CD4-positive, alpha-beta T cell treated with Interferon gamma for 1 hour (primary cell): ENCODE data around the gene RHOG.
"Not testable (repeated sequence)": the region's sequence is repeated elsewhere in the genome, so short reads cannot be mapped to it uniquely, and the experiment has no call there.

Experiments
- DNase-seq: peaks from one replicate; pipeline ENCODE4 v3.0.0-alpha.2; 2020

The RHOG gene

DNA sequence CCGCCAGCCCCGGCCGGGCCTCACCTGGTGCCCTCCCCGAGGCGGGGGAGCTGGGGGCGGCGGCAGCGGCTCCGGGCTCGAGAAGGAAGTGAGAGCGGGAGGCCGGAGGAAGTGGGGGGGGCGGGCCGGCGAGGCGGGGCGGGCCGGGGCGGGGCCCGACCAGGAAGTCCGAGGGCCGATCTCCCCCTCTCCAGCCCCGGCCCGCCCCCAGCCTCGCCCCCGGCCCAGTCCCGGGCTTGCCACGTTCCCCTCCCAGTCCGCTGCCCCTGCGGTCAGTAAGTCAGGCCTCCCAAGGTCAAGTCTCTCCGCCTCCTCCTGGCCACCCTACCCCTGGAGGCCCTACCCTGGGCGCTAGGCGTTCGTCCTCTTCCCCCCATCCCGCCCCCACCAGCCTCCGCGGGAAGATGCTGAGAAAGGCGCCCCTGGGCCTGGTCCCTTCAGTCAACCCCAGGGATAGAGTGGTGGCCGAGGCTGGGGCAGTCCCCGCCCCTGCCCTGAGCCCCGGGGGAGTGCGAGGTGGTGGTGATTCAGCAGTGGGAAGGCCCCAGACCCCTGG, at the start of gene RHOG:
Gene RHOG, minus strand, starts transcription at position 90 of the 556 bp plus-strand sequence. CDS start 12,821 bp downstream, outside the sequence.
- no peak for DNase-seq

DNA sequence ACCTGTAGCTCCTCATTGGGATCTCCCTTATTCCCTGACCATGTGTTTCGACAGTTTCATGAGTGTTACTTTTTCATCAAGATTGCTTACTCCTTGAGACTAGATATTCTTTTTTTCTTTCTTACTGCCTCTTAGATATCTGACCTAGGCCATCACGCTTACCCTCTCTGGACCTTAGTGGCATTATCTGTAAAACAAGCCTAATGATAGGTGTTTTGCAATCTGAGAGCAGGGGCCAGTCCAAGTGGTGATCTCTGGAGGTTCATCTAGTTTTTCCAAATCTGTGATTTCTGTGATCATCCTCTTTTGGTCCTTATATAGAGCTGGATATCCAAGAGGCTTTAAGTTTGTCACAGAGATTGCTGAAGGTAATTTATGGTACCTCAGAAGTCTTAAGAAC, 49.3 kb upstream of the RHOG start:
- no peak for DNase-seq

DNA sequence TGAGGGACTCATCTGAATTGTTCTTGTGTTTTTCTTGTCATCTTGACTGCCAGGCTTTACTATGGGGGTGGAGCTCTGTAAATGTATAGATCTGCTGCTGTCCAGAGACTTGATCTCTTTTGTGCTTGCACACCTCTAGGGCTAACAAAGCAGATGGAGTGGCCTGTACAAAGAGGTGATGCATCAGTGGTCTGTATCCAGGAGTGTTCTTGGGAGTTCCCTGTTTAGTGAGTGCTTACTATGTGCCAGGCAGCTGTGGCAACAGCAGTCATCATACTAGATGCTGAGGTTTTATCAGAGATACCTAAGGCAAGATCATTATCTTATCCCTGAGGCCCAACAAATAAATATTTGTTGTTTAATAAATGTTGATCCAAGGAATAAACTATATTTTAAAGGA, 48.1 kb upstream of the RHOG start:
- DNase-seq: no peak

DNA sequence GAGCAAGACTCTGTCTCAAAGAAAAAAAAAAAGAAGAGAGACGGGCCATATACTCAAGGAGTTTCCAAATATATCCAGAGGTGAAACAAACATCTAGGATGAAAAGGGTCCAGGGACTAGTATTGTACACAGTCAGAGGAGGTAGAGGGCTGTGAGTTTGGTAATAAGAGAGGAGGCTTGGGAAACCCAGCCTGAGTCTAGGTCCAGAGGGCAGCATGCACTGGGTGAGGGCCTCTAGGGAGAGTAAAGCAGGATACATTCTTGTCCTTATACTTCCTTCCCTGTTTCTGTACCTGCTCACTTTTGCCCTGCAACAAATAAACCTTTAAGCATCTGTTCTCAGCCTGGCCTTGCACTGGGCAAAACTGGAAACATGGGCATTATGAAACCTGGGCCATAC, 46.2 kb upstream of the RHOG start:
- no peak for DNase-seq

DNA sequence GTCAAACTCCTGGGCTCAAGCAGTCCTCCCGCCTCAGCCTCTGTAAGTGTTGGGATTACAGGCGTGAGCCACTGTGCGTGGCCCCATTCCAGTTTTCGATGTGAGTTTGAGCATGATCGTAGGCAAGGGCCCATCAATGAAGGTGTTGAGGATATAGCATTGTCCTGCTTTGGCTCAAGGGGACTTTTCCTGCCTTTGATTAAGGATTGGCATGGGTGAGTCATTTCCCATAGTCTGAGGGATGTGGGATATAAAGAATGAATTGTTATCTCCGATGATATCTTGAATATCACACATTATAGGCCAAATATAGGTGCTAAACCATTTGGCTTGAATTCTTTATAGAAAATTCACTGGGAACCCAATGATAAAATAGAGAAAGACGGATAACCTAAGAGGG, 45.1 kb upstream of the RHOG start:
- no peak for DNase-seq

DNA sequence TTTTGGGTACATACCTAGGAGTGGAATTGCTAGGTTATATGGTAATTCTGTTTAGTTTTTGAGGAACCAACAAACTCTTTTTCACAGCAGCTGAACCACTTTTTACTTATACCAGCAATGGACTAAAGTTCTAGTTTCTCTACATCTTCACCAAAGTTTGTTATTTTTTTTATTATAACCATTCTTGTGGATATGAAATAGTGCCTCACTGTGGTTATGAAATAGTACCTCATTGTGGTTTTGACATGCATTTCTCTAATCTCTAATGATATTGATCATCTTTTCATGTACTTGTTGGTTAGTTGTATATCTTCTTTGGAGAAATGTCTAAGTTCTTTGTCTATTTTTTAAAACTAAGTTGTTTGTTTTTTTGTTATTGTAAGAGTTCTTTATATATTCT, 41.9 kb upstream of the RHOG start:
- no peak for DNase-seq

DNA sequence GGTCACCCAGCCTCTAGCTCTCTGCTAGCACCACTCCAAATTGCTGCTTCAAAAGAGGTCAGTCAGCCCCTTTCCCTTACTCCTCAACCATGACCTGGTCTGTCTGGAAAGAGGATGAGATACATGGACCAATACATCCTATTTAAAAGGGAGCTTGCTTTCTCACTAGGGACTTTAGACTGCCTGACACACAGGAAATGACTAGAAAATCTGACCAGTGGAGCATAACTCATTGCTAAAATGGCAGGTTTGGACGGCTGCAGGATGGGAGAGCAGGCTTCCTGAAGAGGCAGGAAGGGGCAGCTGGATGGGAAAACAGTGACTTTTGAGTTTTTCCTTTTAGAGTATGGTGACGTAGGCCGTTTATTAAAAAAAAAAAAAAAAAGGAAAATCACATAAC, 40.0 kb upstream of the RHOG start:
- DNase-seq: no peak

DNA sequence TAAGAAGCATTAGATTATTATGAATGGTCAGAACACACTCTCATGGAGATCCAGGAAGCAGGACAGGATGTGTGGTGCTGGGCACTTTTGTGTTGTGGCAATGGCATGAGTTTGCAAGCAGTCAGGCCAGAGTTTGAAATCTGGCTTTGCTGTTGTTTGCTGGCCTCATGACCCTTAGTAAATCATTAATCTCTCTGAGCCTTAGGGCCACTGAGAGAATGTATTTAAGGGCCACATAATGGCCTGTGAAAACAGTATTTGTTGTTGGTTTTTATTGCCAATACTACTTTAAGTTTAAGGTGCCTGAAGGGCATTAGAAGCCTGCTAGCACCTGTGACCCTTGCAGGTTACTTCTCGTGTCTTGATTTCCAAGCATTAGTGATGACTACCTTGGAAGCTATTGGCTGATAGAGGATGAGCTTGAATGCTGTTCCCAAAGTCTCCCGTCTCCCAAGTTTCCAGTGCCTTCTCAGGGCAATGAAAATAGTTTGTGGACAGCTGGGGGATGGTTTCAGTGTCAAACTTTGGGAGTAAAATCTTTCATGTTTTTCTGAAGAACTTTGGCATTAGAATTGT, 39.3 kb upstream of the RHOG start:
- no peak for DNase-seq

DNA sequence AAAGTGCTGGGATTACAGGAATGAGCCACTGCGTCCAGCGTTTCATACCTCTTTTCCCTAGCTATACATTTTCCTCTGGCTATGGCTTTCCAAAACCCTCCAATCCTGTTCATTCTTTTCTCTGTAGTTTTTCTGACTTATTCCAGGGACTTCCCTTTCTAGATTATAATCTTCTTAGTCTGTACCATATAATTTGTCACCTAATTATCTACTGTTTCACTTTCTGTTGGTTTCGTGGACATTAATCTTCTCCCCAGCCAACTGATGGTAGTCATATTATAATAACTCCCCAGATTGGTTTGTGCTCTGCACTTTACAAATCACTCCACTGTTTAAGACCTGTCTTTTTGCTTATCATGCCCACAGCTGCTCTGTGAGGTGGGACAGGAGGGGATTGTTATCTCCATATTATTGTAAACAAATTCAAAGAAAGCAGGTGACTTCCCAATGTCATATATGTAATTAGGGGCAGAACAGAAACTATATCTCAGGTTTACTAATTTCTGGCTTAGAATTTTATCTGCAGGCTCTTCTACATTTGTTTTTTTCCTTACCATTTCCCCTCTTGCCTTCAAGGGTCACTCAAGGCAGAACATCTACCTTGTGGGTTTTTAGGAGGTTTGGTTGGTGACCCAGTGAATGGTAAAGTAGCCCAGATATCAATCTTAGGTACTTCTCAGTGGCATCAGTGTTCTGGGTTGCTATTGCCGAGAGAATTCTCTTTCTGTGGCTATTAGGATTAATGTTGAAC, 38.6 kb upstream of the RHOG start:
- no peak for DNase-seq

DNA sequence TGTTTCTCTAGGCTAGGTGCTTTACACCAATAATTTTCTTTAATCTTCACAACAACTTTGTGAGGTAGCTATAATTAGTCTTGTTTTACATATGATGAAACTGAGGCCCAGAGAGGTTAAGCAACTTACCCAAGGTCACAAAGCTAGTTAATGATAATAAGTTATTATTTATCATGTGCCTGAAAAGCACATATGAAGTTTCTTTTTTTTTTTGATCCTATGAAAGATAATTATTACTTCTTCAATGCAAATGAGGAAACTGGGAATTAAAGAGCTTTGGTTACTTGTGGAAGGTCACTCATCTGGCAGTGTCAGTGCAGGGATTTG, 37.5 kb upstream of the RHOG start:
- DNase-seq: no peak

DNA sequence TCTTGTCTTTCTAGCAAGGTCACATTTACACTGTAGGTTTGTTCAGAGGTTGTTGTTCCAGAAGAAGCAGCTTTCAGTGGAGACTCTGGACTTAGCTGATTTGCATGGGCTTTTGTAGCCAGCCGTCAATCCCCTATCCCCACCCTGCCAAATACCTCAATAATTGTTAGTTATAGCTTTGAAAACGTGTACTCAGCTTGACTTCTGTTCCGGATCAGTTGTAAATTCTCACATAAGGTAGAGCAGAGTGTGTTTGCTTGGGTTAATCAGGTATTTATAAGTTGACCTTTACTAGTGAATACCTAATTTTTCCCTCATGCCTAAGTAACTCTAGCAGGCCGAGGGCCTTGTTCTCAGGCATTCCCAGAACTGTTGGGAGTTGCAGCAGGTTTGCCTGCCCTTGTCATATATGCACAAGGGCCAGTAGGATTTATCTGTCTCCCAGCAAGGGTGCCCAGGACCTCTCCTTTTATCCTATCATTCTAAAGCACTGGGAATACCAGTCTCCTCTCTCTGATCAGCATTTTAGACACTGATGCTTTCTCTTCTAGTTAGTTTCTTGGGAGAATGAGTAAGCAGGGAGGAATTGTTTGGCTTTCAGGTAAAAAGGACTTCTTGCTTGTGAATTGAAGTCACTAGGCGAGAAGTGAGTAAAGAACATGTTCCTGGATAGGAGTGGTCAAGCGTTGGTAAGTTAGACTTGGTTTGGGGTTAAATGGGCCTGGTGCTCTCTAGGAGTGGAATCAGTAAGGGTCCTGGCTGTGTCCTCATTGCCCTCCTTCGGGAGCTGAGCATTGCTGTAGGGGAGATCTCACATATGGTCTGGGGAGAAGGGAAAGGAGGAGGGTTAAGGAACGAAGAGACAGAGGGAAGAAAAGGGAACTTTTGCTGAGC, 36.9 kb upstream of the RHOG start:
- DNase-seq: no peak

DNA sequence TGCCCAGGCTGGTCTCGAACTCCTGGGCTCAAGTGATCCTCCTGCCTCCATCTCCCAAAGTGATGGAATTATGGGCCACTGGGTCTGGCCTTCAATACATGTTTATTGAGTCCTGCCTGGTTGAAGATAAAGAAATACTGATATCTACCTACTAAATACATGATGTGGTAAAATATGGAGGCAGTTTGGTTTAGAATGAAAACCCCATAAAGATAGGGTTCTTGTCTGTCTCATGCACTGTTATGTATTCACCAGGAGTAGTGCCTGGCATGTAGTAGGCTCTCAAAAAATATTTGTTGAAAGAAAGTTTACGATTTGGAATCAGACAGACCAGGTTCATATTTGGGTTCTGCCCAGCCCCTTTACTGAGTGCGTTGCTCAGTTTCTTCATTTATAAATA, 35.9 kb upstream of the RHOG start:
- no peak for DNase-seq

DNA sequence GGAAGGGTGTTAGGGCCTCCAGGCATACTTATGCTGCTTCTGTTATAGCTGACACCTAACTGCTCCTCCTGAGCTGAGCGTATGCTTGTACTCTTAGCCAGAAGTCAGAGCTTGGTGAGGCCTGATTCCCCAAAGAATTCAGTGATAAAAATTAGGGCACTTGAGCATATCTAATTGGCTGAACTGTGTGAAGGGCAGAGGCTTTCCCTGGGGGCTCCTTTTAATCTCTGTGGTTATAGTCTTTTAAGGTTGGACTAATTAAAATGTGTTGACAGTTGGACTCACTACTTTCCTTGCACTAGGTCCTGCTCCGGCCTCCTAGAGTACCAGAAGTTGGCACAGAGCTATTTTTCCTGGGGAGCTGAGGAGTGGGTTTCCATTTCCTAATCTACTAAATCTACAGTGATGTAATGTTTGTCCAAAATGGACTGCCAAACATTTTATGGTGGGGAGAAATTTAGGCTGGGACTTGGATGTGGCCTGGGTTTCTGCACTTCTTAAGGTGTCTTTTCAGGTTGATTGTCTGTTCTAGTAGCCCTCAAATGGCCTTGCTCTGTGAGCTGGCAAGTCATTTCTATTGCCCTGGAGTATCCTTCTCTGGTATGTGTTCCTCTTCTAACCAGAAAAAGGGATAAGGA, 33.1 kb upstream of the RHOG start:
- DNase-seq: no peak

DNA sequence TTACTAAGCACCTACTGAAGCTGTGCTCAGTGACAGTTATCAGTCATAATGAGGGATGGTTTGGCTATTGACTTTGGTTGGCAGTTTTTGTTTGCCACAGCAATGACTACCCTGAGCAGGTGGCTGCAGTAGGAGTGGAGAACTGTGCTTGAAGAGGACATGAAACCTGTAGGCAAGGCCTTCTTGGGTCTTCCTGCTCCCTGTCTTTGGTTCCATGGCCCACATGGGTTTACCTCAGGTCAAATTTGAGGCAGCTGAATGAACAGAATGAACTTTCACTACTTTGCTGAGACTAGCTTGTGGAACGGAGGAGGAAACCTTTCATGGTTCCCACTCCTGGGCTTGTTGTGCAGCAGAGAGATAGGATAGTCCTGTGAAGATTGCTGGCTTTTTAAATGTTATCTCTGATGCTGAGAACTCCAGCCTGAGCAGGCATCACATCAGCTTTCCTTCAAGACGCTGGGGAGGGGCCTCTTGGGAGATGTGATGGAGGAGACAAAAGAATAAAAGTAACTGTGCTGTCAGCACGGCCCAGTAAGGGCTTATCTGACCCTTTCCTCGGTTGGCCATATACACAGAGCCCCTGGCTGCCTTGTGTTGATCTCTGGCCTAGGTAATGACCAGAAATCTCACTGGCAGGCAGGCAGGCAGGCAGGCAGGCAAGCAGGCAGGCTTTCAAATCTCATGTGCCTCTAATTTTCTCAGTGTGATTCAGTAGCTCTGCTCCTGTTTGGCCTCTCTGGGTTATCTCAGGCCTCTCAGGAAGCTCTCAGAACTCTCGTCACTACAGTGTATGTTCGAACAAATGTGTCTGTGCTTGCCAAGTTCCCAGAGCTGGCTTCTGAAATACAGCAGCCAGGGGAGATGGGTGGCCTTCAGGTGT, 26.7 kb upstream of the RHOG start:
- DNase-seq: no peak

DNA sequence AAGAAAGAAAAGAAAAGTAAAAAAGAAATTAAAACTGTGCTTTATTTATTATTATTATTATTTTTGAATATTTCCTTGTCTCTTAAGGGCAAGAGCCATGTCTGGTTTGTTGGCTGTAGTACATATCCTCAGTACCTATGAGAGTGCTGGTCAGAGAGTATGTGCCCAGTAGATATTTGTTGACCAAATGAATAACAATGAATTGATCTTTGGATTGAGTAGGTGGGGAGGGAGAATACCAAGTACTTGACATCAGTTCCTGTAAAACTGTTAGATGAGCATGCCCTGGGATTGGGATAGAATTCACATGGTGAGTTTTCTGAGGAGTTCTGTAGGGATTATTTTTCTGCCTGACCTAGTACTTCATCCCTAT, 26.1 kb upstream of the RHOG start:
- DNase-seq: no peak

DNA sequence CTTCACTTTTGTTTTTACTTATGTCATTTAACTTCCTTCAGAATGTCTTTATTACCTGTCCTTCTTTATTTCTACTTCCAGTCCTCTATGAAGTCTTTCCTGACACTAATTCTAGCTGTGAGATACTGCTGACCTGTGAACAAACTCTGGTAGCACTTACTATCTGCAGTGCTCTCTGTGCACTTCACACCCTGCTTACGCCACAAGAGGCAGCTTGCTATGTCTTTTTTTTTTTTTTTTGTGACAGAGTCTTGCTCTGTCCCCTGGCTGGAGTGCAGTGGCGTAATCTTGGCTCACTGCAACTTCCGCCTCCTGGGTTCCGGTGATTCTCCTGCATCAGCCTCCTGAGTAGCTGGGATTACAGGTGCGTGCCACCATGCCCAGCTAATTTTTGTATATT, 25.4 kb upstream of the RHOG start:
- DNase-seq: peak; percentile 43

DNA sequence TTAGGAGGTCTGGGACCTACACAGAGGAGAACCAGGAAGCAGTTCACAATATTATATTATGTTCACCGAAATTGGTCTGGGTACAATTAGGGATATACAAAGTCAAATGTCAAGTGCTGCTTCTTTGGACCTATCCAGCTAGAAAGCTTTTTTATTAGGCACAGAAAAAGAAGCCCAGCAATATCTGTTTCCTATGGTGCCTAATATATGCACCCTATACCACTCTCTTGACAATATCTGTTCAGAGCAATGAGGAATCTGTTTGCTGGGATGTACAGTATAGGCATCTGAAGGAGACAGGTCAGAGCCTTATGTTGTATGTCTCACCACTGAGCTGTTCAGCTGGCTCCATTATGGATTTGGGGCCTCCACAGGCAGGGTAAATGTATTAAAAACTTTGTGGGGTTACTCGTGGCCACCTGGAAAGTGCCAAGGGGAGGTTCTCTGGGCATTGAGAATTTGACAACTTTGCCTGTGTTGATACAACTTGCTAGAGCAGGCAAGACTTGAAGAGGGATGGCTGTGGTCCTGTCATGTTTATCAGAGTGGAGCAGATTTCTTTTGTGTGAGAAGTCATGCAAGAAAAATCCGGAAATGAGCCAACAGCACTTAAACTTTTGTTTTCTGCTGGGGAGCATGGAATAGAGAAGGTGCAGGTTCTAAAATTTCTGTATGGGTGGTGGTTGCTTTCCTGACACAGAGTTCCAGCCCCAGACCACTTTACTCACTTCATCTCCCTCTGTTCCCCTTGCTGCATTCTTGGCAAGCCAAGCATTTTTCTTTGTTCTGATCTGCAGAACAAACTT, 24.8 kb upstream of the RHOG start:
- DNase-seq: no peak

DNA sequence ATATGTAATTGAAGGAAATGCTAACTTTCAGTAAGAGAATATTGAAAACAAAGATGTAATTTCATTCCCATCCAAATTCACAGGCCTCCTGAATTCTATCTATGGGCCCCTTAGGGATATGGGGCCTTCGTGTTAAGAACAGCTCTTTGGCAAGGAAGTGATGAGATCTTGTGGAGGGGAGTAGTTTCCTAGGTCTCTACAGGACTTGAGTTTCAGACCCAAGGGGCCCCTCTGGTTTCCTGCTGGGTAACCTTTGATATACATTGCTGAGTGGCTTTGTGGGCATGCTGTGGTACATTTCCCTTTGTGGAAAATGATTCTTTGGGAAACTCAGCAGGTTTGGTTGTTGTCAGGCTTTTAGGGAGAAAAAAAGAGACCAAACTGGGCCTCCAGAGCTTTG, 20.9 kb upstream of the RHOG start:
- DNase-seq: no peak

DNA sequence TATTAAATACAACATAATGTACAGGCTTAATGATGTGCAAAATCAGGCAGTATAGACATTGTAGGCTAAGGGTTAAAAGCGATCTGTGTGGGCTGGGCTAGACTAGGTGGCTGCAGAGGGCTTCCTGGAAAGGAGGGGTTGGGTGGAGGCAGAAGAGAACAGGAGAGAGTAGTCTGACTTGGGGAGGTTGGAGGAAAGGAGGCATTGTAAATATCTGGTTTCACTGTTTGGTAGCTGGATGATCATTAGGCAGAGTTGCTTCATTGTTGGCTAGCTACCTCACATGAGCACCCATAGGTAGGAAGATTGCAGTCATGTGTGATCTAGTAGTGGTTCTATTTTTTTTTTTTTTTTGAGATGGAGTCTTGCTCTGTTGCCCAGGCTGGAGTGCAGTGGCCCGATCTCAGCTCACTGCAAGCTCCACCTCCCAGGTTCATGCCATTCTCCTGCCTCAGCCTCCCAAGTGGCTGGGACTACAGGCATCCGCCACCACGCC, 20.2 kb upstream of the RHOG start:
- DNase-seq: not testable (repeated sequence)

DNA sequence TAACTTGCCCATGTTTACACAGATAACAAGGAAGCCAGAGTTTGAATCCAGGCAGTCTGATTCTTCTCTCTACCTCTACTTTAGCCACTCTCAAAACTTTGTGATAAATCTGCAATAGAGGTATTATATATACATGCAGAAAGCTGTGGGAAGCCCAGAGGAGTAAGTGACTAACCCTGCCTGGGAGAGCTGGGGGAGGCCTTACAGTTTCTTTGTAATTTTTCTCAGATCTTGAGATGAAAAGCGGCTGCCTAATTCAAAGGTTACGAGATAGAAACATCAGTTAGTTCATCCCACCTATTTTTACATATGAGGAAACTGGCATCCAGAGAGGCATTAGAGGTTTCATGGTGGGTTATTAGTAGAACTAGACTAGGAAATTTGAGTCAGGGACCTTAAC, 19.6 kb upstream of the RHOG start:
- no peak for DNase-seq

DNA sequence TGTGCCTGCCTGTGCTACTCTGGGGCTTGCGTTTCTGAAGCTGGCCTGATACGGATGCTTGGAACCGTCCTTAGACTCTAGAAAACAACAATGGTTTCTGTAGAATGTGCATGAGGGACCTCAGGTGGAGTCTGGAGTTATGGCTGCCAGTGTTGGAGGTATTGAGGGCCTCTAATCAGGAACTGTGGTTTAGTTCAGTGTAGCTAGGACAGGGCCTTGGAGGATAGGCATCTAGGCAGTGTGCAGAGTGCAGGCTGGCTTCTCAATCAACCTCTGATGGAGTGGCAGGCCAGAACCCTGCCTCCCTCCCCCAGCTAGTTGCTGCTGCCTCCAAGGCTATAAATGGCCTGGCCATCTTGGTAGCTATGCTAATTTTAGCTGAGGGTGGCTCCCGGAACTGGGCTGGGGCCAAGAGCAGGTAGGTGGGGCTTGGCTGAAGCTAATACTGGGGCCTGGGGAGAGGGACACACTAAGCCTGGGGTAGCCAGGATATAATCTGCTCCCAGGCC, 18.7 kb upstream of the RHOG start:
- no peak for DNase-seq
